GM19455 (cell line): Measurements from ENCODE around the gene LGI4.

Experiments
- ATAC-seq: cut with Tn5 transposase; IDR thresholded peaks from one replicate; pipeline ENCODE4 v1.9.1; 2021; ENCODE audit not compliant: unreplicated experiment

The LGI4 gene

GRCh38 chr19:35088131-35088913 is 46.5 kb downstream of the LGI4 start:
- ATAC-seq: no peak

- no peak for ATAC-seq
These were observed 47.5 kb downstream of the LGI4 start for GRCh38 chr19:35087393-35087792.

GRCh38 chr19:35086455-35086854 is 48.4 kb downstream of the LGI4 start:
- ATAC-seq: no peak

- ATAC-seq: no peak
These were observed 48.9 kb downstream of the LGI4 start for GRCh38 chr19:35085947-35086346.

GRCh38 chr19:35084509-35084762 is 50.4 kb downstream of the LGI4 start:
- ATAC-seq: no peak

- ATAC-seq: no peak
These were observed 51.0 kb downstream of the LGI4 start for GRCh38 chr19:35083691-35084508.

- no peak for ATAC-seq
These were observed 53.7 kb downstream of the LGI4 start for GRCh38 chr19:35081201-35081600.

GRCh38 chr19:35080613-35081170 is 54.2 kb downstream of the LGI4 start:
- no peak for ATAC-seq

- no peak for ATAC-seq
These were observed 55.0 kb downstream of the LGI4 start for GRCh38 chr19:35079826-35080225.

GRCh38 chr19:35077411-35078223 is 57.2 kb downstream of the LGI4 start:
- ATAC-seq: no peak

- ATAC-seq: no peak
These were observed 58.2 kb downstream of the LGI4 start for GRCh38 chr19:35076657-35077056.

GRCh38 chr19:35076026-35076370 is 58.9 kb downstream of the LGI4 start:
- ATAC-seq: no peak

GRCh38 chr19:35075202-35076025 is 59.4 kb downstream of the LGI4 start:
- ATAC-seq: no peak
